Activated CD4-positive, CD25-positive, alpha-beta regulatory T cell treated with anti-CD3 and anti-CD28 coated beads, Interleukin-2, amount 50 U/mL, for 24 hours (primary cell): ENCODE measurements around the gene PCOLCE2.
"Not testable (repeated sequence)": the region's sequence is repeated elsewhere in the genome, so short reads cannot be mapped to it uniquely, and the experiment has no call there.

Experiments
- ATAC-seq, 2 donors: fragments of 150-1000 bp; cut with Tn5 transposase; one replicate each; pipeline ENCODE4 v1.10.0; 2021; ENCODE audit warnings: mild to moderate bottlenecking in 1 of 2, moderate library complexity in 1 of 2

PCOLCE2 gene

GRCh38 chr3:142898346-142899213, 9.7 kb upstream of the PCOLCE2 start:
- no peak for ATAC-seq

GRCh38 chr3:142897807-142898206, 8.9 kb upstream of the PCOLCE2 start:
- no peak for ATAC-seq

- no peak for ATAC-seq
Observed at GRCh38 chr3:142896996-142897395, 8.1 kb upstream of the PCOLCE2 start.

GRCh38 chr3:142896201-142896755, 7.4 kb upstream of the PCOLCE2 start:
- ATAC-seq = no peak

- ATAC-seq = no peak
Observed at GRCh38 chr3:142894493-142894892, 5.6 kb upstream of the PCOLCE2 start.

GRCh38 chr3:142892714-142893113, 3.8 kb upstream of the PCOLCE2 start:
- no peak for ATAC-seq

- ATAC-seq = no peak
Observed at GRCh38 chr3:142890592-142890991, 1.7 kb upstream of the PCOLCE2 start.

GRCh38 chr3:142889212-142890014, 530 bp upstream of the PCOLCE2 start:
- no peak for ATAC-seq

GRCh38 chr3:142888099-142888480, 793 bp downstream of the PCOLCE2 start:
- ATAC-seq = no peak

GRCh38 chr3:142886940-142887339, 1.9 kb downstream of the PCOLCE2 start:
- ATAC-seq = no peak

GRCh38 chr3:142886021-142886420, 2.9 kb downstream of the PCOLCE2 start:
- no peak for ATAC-seq

GRCh38 chr3:142884531-142884930, 4.4 kb downstream of the PCOLCE2 start:
- no peak for ATAC-seq

- ATAC-seq = not testable (repeated sequence)
Observed at GRCh38 chr3:142883534-142883933, 5.3 kb downstream of the PCOLCE2 start.

- no peak for ATAC-seq
Observed at GRCh38 chr3:142881445-142882224, 7.2 kb downstream of the PCOLCE2 start.

- ATAC-seq = no peak
Observed at GRCh38 chr3:142878649-142879300, 10.1 kb downstream of the PCOLCE2 start.

GRCh38 chr3:142876417-142876816, 12.5 kb downstream of the PCOLCE2 start:
- ATAC-seq = no peak

- peak in 1 of 2 donors; percentile 17 for ATAC-seq
Observed at GRCh38 chr3:142875583-142876207, 13.2 kb downstream of the PCOLCE2 start.

GRCh38 chr3:142875099-142875498, 13.8 kb downstream of the PCOLCE2 start:
- ATAC-seq = no peak

- ATAC-seq = not testable (repeated sequence)
Observed at GRCh38 chr3:142868382-142868781, 20.5 kb downstream of the PCOLCE2 start.

GRCh38 chr3:142866841-142867631, 21.8 kb downstream of the PCOLCE2 start:
- ATAC-seq = no peak
